K562 (cell line): ENCODE measurements around the gene IL11. TPM values are rescaled to one million over a fixed set of nuclear protein-coding genes. Genes with fewer than 3 reads are reported as not detected.

Source experiments
- ARNT ChIP-seq, 2 experiments: fragments of 450-650 bp; IDR thresholded peaks; 2 replicates each; pipeline ENCODE4 v1.6.1; 2016; ENCODE audit warnings: mild to moderate bottlenecking in 1 of 2
- ETV6 ChIP-seq, 3 experiments: fragments of 150-350 bp in 1 of 3; sonication (generic) in 1 of 3; formaldehyde crosslinking in 1 of 3; IDR thresholded peaks; 2 replicates each; pipeline versions ENCODE4 v1.6.1 to v1.8.0; 2014 to 2022; ENCODE audit warnings: borderline replicate concordance in 2 of 3, low read depth in 2 of 3, antibody characterized with exemption in 1 of 3, low read length in 1 of 3, mild to moderate bottlenecking in 1 of 3, missing genetic modification reagents in 1 of 3
- NKRF ChIP-seq: fragments of 450-650 bp; IDR thresholded peaks from 2 replicates; pipeline ENCODE4 v1.6.1; 2016; ENCODE audit warnings: borderline replicate concordance
- NR1H2 ChIP-seq: sonication (generic); formaldehyde crosslinking; IDR thresholded peaks from 2 replicates; pipeline ENCODE4 v1.4.0; 2020; ENCODE audit warnings: mild to moderate bottlenecking, missing genetic modification reagents
- PHF21A ChIP-seq: fragments of 450-650 bp; IDR thresholded peaks from 2 replicates; pipeline ENCODE4 v1.6.1; 2017; ENCODE audit warnings: low read depth, borderline replicate concordance
- TAF15 ChIP-seq: fragments of 200-400 bp; formaldehyde crosslinking; IDR thresholded peaks from 2 replicates; pipeline ENCODE4 v1.6.1; 2017; ENCODE audit warnings: mild to moderate bottlenecking, low read depth, low read length, moderate library complexity
- TSHZ1 ChIP-seq: fragments of 250-450 bp; sonication (Bioruptor Pico); IDR thresholded peaks from 2 replicates; pipeline ENCODE4 v1.4.0; 2020; ENCODE audit warnings: mild to moderate bottlenecking, moderate library complexity
- VEZF1 ChIP-seq: fragments of 200-800 bp; sonication (Bioruptor generic); IDR thresholded peaks from 2 replicates; pipeline ENCODE4 v1.6.1; 2017; ENCODE audit warnings: missing genetic modification characterization, missing compliant biosample characterization
- ZBTB34 ChIP-seq: fragments of 250-450 bp; sonication (Bioruptor Pico); IDR thresholded peaks from 2 replicates; pipeline ENCODE4 v1.8.0; 2021; ENCODE audit warnings: mild to moderate bottlenecking, moderate library complexity
- ZNF217 ChIP-seq: sonication (generic); formaldehyde crosslinking; IDR thresholded peaks from 2 replicates; pipeline ENCODE4 v1.8.0; 2022; ENCODE audit warnings: mild to moderate bottlenecking, missing genetic modification reagents
- polyA plus RNA-seq, 8 experiments: library from polyadenylated mRNA; depleted of rRNA in 4 of 8; stranded (reverse) in 5 of 8; unstranded in 3 of 8; fragments of >200 nt; fragmentation: Nextera tagmentation in 2 of 8; fragmentation: Illumina TruSeq in 1 of 8; extraction: Ambion mirVana in 2 of 8; extraction: Trizol in 1 of 8; gene quantifications; 2 replicates each; pipeline versions ENCODE4 v1.2.1 to v1.2.3, GENCODE V29; 2011 to 2014; ENCODE audit warnings: inconsistent platforms in 1 of 8, missing spikeins in 1 of 8
- total RNA-seq, 7 experiments: library from RNA; depleted of rRNA in 6 of 7; stranded (reverse); fragments of >200 nt in 6 of 7; fragmentation: Illumina TruSeq in 2 of 7; extraction: Trizol in 2 of 7; gene quantifications; 2 replicates each; pipeline versions ENCODE4 v1.2.1 to v1.2.3, GENCODE V29; 2011 to 2021; ENCODE audit warnings: low replicate concordance in 1 of 7

IL11 gene
- total and polyA plus RNA-seq, 9 of the 15 experiments (the other 6 are each of a cell fraction or from before 2014, with no cell fraction given), result 0.04 to 0.42 (median 0.06) TPM; not detected in 6

GRCh38 chr19:55341171-55341588, 29.1 kb downstream of the IL11 start (continued):
- TF ChIP-seq VEZF1 (CRISPR knock-in tag), result peak; percentile 89
- no peak for TF ChIP-seq ZNF217 (CRISPR knock-in tag)
- no peak for TF ChIP-seq ARNT (IDR thresholded peaks at IDR 0.05)
- no peak for TF ChIP-seq ETV6 (IDR thresholded peaks at IDR 0.05; ENCODE audit: borderline replicate concordance in 1 of 2, low read depth in 2 of 2, low read length in 1 of 2)
- no peak for TF ChIP-seq ETV6 (CRISPR knock-in tag; IDR thresholded peaks at IDR 0.05; ENCODE audit: borderline replicate concordance)
- TF ChIP-seq NR1H2, result no peak
- TF ChIP-seq ZBTB34, result no peak
- 0 out of 2 replicates have a peak, but pooled peaks have one; percentile 31 for TF ChIP-seq NKRF
- TF ChIP-seq TSHZ1 (CRISPR knock-in tag), result no peak
- TF ChIP-seq TAF15, result no peak
- TF ChIP-seq PHF21A, result no peak
